Fibroblast of lung (primary cell): ENCODE results near the gene EIF4G1.

ENCODE experiments used
- EZH2 ChIP-seq: IDR thresholded peaks from 2 replicates; pipeline ENCODE4 v1.5.1; 2012; ENCODE audit warnings: low read length, control low read depth, mild to moderate bottlenecking; ENCODE audit errors: missing control alignments
- TF ChIP-seq, protein P1 (sequence below), 2 donors: IDR thresholded peaks in 1 of 2; conservative IDR thresholded peaks in 1 of 2; 1 replicate in 1 of 2; 2 replicates in 1 of 2; pipeline ENCODE4 v1.5.1; 2011 to 2012; ENCODE audit warnings: low read length in 2 of 2, control low read depth in 1 of 2, inconsistent platforms in 1 of 2, low read depth in 1 of 2, mild to moderate bottlenecking in 1 of 2

DNA sequence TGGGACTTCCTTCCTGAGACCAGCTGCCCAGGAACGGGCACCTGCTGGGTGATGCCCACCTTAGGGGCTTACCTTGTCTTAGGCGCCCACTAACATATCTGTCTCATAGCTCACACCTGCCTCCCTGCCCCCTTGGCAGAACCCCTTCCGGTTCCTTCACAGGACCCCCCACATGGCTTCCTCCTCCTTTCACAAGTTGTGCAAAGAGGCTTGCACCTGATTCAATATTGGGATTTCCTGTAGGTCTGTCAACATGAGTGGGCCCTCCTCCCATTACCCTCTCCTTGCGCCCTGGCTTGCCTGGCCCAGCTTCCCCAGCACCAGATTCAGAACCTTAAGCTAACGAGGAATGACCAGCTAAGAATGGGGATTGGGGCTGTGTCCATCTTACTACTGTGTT, 63.0 kb downstream of the EIF4G1 start:
- TF ChIP-seq, protein P1, sequence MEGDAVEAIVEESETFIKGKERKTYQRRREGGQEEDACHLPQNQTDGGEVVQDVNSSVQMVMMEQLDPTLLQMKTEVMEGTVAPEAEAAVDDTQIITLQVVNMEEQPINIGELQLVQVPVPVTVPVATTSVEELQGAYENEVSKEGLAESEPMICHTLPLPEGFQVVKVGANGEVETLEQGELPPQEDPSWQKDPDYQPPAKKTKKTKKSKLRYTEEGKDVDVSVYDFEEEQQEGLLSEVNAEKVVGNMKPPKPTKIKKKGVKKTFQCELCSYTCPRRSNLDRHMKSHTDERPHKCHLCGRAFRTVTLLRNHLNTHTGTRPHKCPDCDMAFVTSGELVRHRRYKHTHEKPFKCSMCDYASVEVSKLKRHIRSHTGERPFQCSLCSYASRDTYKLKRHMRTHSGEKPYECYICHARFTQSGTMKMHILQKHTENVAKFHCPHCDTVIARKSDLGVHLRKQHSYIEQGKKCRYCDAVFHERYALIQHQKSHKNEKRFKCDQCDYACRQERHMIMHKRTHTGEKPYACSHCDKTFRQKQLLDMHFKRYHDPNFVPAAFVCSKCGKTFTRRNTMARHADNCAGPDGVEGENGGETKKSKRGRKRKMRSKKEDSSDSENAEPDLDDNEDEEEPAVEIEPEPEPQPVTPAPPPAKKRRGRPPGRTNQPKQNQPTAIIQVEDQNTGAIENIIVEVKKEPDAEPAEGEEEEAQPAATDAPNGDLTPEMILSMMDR (conservative IDR thresholded peaks at IDR 0.05 in 1 of 2, IDR thresholded peaks at IDR 0.05 in 1 of 2; ENCODE audit: low read depth in 1 of 2, low read length in 2 of 2): no peak
- TF ChIP-seq EZH2: no peak
